Measurements from ENCODE around the gene WWC2. TPM values are rescaled to one million over a fixed set of nuclear protein-coding genes. Genes with fewer than 3 reads are reported as not detected.

Gene WWC2
- total RNA-seq (2014; rRNA removed; shearing (Covaris generic); ENCODE audit: low replicate concordance): 11.4 and 16.0 TPM in 2 replicates

DNA sequence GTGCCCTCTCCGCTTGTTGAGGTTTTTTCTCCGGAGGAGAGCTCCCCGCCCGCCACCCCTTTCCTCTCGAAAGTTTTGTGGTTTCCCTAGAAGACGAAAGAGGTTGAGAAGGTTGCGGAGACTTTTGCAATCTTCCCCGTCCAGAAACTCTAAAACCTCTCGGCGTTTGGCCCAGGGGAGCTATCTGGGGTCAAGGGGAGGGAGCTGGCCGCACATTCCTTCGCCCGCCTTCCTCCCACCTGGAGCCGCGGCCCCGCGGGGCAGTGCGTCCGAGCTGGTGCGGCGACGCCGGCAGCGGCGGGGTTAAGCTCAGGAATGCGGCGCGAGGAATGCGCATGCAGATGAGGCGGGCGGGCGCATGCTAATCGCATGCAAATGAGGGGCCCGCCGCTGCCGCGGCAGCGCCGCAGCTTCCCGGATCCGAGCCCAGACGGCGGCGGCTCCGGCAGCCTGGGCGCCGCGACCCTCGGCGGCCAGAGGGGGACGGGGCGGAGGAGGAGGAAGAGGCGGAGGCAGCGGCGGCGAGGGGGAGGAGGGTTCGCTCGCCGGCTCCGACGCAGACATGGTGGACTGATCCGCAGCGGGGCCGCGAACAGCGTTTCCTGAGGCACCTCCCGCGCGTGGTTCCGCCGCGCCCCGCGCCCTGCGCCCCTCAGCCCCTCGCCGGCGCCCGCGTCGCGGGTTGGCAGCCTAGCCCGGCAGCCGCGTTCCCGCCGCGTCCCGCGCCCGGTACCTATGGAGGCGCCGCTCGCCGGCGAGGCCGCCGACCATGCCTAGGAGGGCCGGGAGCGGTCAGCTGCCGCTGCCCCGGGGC is at the start of gene WWC2:
TSS of gene WWC2 (plus strand) at position 535 of the 814 bp plus-strand sequence. CDS start at position 770, 235 bp downstream.
- DNase-seq: peak; percentile 91
- Histone ChIP-seq H3K4me3 (peak within 1 kb of the TSS; percentile 68), H3K9me3 (no peaks in the 10 kb centered on the region), H3K36me3 (no peaks in the 10 kb centered on the region; the same call in 1 of the 2 replicates), H3K27me3 (no peaks in the 10 kb centered on the region)

DNA sequence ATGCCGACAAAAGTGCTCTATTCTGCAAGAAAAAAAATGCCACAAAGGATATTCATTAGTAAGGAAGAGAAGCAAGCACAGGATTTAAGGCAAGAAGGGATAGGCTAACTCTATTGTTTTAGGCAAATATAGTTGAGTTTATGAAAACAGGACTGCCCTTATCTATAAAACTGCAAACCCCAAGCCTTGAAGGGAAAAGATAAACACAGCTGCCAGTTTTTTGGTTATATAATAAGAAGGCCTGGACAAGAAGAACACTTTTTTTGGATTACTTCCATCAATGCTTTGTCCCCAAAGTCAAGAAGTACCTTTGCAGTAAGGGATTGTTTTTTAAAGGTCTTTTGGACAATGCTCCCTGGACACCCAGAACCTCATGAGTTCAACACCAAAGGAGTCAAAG is 45.4 kb upstream of the WWC2 start:
- no peak overlapping the region for H3K4me3 ChIP-seq
- no peak for DNase-seq
- no peaks in the 10 kb centered on the region for H3K27me3 ChIP-seq
- no peaks in the 10 kb centered on the region for H3K36me3 ChIP-seq
- H3K9me3 ChIP-seq: no peaks in the 10 kb centered on the region

DNA sequence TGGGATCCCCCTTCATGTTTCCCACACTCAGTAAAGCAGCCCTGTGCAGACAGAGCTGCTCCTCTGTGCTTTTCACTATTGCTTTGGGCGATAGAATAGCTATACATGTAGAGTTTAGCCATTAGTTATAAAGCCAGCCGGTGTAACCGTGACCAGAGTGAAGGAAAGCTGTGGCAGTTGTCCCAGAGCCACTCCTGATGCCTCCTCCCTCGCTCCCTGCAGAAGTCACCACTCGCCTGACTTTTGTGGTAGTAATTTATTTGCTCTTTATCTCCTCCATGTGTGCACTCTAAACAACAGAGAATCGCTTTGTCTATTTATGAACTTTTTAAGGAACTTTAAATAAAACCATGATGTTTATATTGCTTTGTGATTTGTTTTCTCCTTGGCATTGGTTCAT is 41.8 kb upstream of the WWC2 start:
- Histone ChIP-seq H3K27me3 (no peaks in the 10 kb centered on the region), H3K4me3 (no peak overlapping the region), H3K9me3 (0 out of 2 replicates have a peak, but pooled peaks cover under 1% of the 10 kb centered on the region), H3K36me3 (no peaks in the 10 kb centered on the region)
- DNase-seq: no peak

DNA sequence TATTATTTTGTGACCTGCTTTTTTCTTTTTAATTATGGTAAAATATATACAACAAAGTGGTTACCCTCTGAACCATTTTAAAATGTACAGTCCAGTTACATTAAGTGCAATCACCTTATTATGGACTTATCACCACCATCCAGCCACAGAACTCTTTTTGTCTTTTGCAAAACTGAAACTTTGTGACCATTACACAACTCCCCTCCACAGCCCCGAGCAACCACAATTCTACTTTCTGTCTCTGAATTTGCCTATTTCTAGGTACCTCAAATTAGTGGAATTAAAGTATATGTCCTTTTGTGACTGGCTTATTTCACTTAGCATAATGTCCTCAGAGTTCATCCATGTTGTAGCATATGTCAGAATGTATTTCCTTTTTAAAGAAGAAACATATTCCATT is 39.3 kb upstream of the WWC2 start:
- no peaks in the 10 kb centered on the region for H3K27me3 ChIP-seq
- H3K36me3 ChIP-seq: no peaks in the 10 kb centered on the region
- H3K9me3 ChIP-seq: 0 out of 2 replicates have a peak, but pooled peaks cover 2% of the 10 kb centered on the region
- H3K4me3 ChIP-seq: no peak overlapping the region
- DNase-seq: no peak

DNA sequence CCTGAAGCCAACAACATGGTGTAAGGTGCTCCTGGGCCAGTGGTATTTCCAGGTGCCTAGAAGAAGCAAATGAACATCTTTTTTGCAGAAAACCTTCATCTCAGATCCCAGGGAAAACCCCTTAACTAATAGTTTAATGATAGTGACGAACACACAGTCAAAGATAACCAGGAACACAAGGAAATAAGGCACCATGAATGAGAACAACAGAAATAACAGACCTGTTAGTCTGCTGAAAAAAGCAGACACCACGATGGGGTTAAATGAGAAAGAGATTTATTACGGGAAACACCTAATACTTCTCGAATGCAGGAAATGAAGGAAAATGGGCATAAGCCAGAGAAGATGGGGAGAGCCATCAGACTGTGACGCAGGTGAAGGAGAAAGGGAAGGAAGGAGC is 30.6 kb upstream of the WWC2 start:
- DNase-seq: no peak
- Histone ChIP-seq H3K27me3 (no peaks in the 10 kb centered on the region), H3K36me3 (no peaks in the 10 kb centered on the region), H3K9me3 (no peaks in the 10 kb centered on the region), H3K4me3 (no peak overlapping the region)

DNA sequence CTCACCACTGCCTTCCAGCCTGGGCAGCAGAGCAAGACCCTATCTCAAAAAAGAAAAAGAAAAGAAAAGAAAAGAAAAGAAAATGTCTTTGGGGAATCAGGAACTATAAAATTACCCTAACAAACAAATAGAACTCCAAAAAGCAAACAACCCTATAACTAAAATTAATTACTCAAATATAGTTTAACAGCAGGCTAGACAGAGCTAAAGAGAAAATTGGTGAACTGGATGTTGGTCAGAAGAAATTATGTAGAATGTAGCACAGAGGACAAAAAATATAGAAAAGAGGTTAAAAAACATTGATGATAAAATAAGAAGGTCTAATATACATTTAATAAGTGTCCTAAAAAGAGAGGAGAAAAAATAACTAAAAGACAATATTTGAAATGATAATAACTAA is 27.8 kb upstream of the WWC2 start:
- no peaks in the 10 kb centered on the region for H3K36me3 ChIP-seq
- DNase-seq: no peak
- H3K4me3 ChIP-seq: no peak overlapping the region
- H3K9me3 ChIP-seq: no peaks in the 10 kb centered on the region
- no peaks in the 10 kb centered on the region for H3K27me3 ChIP-seq

DNA sequence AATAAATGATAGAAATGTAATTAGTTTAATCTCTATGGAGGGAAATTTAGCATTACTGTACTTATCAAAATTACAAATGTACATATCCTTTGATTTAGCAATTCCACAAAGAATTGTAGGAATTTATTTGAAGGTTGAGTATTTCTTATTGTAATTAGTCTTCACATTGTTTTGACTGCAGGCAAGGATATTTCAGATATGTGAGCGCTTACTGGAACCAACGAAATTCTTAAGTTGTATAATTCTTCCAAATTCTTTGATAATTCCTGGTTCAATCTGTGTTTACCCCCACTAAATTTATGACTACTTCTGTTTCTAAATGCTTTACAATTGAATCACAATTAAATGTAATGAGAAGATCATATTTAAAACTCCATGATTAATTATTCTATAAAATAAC is 26.9 kb upstream of the WWC2 start:
- Histone ChIP-seq H3K4me3 (no peak overlapping the region), H3K9me3 (no peaks in the 10 kb centered on the region), H3K36me3 (no peaks in the 10 kb centered on the region), H3K27me3 (no peaks in the 10 kb centered on the region)
- no peak for DNase-seq

DNA sequence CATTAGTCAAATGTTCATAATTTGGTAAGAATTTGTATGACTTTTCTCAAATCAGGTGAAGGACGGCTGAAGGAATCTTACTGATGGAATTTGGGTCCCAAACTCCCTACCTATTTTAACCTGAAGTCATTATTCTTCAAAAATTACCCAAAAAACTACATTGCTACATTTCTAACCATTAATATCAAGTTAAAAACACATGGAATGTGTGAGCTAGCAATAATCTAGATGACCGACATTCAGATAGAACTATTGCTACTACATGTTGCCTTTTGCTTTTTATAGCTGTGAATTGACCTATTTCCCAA is 25.3 kb upstream of the WWC2 start:
- DNase-seq: no peak
- no peak overlapping the region for H3K4me3 ChIP-seq

DNA sequence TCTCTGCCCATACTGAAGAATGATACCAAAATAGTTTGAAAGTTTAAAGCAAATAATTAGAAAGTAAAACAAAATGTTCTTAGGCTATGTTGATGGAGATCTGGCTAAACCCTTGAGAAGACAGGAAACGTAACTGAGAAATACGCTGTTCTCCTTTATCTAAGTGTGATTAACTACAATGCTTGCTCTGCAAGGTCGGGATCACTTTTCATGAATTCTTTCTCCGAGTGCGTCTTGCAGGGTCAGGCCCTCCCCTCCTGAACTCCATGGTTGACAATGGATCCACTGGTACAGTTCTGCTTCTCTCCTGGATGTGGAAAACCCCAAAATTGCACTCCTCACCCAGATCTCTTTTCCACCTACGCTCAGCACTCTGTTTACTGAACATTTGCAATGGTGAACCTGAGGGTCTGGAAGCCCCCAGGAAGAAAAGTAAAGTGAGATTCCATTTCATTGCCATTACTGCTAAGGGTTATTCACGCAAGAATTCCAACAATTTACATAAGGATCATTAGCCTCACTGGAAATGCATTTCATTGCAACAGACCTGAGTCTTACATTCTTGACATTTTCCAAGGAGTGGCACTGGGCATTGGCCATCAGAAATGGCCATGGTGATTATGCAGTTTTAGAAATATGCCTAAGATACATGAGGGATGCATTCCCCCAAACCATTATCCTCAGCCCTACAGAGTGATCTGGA is 24.6 kb upstream of the WWC2 start:
- Histone ChIP-seq H3K27me3 (no peaks in the 10 kb centered on the region), H3K9me3 (no peaks in the 10 kb centered on the region), H3K36me3 (no peaks in the 10 kb centered on the region), H3K4me3 (no peak overlapping the region)
- DNase-seq: no peak

More for the DNA sequence above, 25.3 kb upstream of the WWC2 start:
- no peaks in the 10 kb centered on the region for H3K9me3 ChIP-seq
- no peaks in the 10 kb centered on the region for H3K36me3 ChIP-seq
- no peaks in the 10 kb centered on the region for H3K27me3 ChIP-seq

DNA sequence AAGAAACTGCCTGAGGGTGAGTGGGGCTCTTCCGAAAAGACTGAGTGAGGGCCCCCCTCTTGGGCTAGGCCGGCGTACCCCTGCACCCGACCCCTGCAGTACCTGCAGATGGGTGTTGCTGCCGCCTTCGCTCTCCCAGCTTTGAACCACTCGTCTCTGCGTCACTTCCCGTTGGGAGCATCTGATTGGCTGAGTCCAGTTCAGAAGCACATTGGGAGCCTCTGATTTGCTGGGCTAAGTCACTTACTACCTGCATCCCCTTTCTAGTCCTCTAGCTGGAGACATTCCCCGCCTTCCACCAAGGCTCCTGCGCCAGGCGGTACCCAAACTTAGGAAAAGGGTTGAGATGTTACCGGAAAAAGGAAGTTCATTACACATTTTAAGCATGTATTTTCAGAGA is 20.4 kb upstream of the WWC2 start:
- DNase-seq: no peak
- H3K4me3 ChIP-seq: no peak overlapping the region
- H3K27me3 ChIP-seq: no peaks in the 10 kb centered on the region
- H3K9me3 ChIP-seq: no peaks in the 10 kb centered on the region
- no peaks in the 10 kb centered on the region for H3K36me3 ChIP-seq

DNA sequence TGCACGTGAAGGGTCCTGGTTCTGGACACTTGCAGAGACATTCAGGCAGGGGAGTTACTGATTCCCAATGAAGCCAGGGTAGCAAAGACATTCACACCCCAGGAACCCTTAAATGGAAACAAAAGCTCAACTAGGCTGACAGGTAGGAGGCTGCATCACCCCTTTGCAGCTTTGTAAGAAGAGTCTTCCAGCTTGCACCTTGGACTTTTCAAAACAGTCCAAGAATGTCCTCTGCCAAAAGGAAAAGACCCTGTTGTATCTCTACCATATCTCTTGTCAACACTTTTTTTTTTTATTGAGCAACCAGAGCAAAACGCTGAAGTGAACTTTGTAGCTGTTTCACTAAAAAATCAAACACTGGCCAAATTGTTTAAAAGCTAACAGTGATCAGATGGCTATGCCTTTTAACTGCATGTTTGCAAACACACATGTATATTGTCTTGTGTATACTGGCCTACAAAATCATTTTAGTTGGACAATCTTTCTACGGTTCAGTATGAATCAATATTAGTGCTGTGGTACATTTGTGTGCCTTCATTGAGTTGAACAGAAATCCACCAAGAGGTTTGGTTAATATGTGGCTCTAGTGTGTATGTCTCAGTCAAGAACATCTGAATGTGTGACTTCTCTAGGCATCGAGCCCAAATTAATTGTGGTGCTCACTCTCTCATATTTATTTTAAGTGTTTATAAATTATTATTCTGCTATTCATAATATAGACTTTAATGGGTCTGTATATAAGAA is 18.5 kb upstream of the WWC2 start:
- DNase-seq: no peak
- no peaks in the 10 kb centered on the region for H3K36me3 ChIP-seq

DNA sequence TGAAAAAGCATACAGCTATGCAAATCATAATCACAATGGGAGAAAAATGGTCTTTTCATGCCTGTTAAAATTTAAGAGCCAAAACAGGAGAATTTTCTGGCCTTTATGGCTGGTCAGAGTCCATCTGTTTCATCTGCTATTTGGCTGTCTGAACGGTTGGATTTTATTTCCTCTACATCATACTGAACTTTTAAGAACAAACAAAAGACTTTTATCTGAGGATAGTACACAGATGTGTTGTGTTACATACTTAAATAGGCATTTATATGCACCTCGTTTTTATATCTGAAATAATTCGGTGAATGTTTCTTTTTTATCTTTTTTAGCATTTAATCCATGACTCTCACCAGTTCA is 18.0 kb upstream of the WWC2 start:
- Histone ChIP-seq H3K9me3 (no peaks in the 10 kb centered on the region), H3K27me3 (no peaks in the 10 kb centered on the region), H3K36me3 (no peaks in the 10 kb centered on the region), H3K4me3 (no peak overlapping the region)
- no peak for DNase-seq

More for the DNA sequence above, 18.5 kb upstream of the WWC2 start:
- Histone ChIP-seq H3K9me3 (no peaks in the 10 kb centered on the region), H3K4me3 (no peak overlapping the region), H3K27me3 (no peaks in the 10 kb centered on the region)

DNA sequence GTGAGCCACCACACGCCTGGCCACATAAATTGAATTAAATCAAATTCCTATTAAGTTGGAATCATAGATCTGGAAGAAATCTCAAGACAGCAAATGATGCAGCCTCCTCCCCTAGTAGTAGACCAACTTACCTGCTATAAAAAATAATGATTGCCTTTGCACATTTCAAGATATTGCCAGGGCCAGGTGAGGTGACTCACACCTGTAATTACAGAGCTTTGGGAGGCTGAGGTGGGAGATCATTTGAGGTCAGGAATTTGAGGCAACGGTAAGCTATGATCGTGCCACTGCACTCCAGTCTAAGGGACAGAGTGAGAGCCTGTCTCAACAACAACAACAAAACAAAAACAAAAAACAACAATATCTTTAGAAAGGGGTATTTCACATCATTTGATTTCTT is 17.0 kb upstream of the WWC2 start:
- Histone ChIP-seq H3K36me3 (no peaks in the 10 kb centered on the region), H3K27me3 (no peaks in the 10 kb centered on the region), H3K4me3 (no peak overlapping the region), H3K9me3 (no peaks in the 10 kb centered on the region)
- DNase-seq: no peak

DNA sequence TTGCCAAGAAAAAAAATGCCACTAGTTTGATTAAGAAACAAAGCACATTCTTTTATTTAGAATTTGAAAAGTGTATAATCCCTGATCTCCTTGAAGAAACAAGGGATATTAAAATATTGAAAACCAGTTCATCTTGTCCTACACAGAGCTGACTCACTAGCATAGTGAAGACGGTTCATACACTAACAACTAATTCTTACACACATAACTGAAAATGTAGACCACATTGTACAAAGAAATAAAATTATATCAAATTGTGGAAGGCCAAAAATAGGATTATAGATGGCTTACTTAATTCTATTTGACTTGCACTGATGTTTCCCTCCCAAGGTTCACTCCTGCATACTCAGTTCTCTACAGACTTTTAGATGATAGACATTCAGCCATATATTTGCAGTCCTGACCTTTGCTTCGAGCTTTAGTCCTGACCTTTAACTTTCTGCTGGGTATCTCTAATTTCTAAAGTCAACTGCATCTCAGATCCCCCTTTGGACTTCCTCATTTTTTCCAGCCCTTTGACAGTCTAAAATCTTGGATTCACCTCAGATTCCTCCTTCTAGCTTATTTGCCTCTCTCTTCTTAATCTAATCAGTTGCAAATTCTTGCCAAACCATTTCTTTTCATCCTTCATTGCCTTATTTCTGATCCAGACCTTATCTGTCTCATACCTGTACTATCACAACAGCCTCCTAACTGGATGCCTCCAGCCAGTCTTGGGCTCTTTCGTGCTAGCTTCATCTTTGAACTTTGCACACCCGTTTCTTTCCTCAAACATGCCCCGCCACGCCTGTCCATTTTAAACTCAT is 4.5 kb upstream of the WWC2 start:
- Histone ChIP-seq H3K27me3 (no peaks in the 10 kb centered on the region), H3K9me3 (no peaks in the 10 kb centered on the region), H3K36me3 (no peaks in the 10 kb centered on the region), H3K4me3 (no peak overlapping the region)
- DNase-seq: no peak

DNA sequence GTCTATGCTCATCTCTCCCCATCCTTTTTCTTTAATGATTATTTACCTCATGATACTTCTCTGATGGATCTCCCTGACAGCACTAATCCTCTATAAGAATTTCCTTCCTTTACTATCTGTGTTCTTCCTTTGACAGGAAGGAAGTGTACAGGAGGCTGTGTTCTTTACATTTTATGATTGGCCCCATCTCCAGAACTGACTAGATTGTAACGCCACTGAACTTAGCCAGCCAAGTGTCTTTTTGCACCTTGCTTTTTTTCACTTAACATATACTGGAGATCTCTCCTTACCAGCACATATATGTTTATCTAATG is 3.9 kb upstream of the WWC2 start:
- Histone ChIP-seq H3K4me3 (no peak overlapping the region), H3K9me3 (no peaks in the 10 kb centered on the region), H3K27me3 (no peaks in the 10 kb centered on the region), H3K36me3 (no peaks in the 10 kb centered on the region)
- DNase-seq: no peak

DNA sequence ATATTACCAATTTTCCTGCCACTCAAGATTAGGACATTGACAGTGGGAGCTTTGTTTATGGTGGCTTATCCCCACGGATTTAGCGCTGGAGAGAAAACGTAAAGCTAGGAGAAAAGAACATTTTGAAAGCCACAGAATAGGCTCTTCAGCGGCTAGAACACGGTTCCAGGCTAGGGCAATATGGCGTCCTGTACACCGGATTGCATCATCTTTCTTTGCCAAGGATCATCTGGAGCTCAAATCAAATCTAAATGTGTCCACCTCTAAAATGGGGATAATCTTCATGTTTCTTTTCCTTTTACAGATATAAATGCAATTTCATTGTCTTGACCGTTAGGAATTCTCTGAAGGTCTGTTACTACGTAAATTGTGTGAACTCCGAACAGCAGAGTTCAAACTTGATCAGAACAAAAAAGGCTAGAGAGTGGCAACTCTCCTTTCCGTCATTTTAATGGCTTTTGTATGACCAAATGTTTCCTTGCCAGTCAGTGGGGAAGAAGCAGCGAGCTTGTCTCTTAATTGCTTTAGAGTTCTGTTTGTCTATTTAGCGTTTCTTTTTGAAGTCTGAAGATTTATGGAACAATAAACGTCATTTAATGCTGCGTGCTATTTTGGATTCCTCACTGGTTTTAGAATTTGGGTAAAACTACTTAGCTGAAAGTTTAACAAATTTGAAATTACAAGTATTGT is 2.6 kb upstream of the WWC2 start:
- no peaks in the 10 kb centered on the region for H3K27me3 ChIP-seq
- DNase-seq: no peak

More for the DNA sequence above, 2.6 kb upstream of the WWC2 start:
- no peaks in the 10 kb centered on the region for H3K9me3 ChIP-seq
- H3K36me3 ChIP-seq: no peaks in the 10 kb centered on the region
- no peak overlapping the region for H3K4me3 ChIP-seq

Data from MG63 (cell line).